Neuronal stem cell (in vitro differentiated cells): ENCODE data around the gene PATL1.

Experiments
- DNase-seq: peaks from one replicate; pipeline ENCODE4 v3.0.0-alpha.2; 2013; ENCODE audit warnings: low spot score
- H2AFZ ChIP-seq: one replicate; pipeline ENCODE4 v1.6.1; 2013; ENCODE audit warnings: mild to moderate bottlenecking, low read length, inconsistent platforms
- H2AK5ac ChIP-seq: 2 replicates; pipeline ENCODE4 v1.6.1; 2013; ENCODE audit warnings: low read depth, mild to moderate bottlenecking, inconsistent platforms, low read length, moderate library complexity, mixed read lengths
- H2BK120ac ChIP-seq: 2 replicates; pipeline ENCODE4 v1.6.1; 2013; ENCODE audit warnings: low read depth, mild to moderate bottlenecking, inconsistent platforms, low read length, moderate library complexity, mixed read lengths
- H2BK12ac ChIP-seq: one replicate; pipeline ENCODE4 v1.6.1; 2013; ENCODE audit warnings: low read length, inconsistent platforms
- H2BK15ac ChIP-seq: 2 replicates; pipeline ENCODE4 v1.6.1; 2013; ENCODE audit warnings: mild to moderate bottlenecking, low read length, inconsistent platforms, mixed read lengths
- H2BK5ac ChIP-seq: one replicate; pipeline ENCODE4 v1.6.1; 2013; ENCODE audit warnings: inconsistent platforms, mild to moderate bottlenecking, low read length, moderate library complexity
- H3K14ac ChIP-seq: one replicate; pipeline ENCODE4 v1.6.1; 2013; ENCODE audit warnings: low read length, inconsistent platforms
- H3K18ac ChIP-seq: 2 replicates; pipeline ENCODE4 v1.6.1; 2013; ENCODE audit warnings: low read length, inconsistent platforms
- H3K23ac ChIP-seq: 2 replicates; pipeline ENCODE4 v1.6.1; 2013; ENCODE audit warnings: low read depth, mild to moderate bottlenecking, mixed read lengths, low read length, inconsistent platforms; ENCODE audit not compliant: poor library complexity
- H3K27ac ChIP-seq: replicated peaks from 3 replicates; pipeline ENCODE4 v1.5.1; 2013; ENCODE audit warnings: low read length, inconsistent platforms
- H3K27me3 ChIP-seq, 3 experiments: 2 replicates each; pipeline ENCODE4 v1.6.1; 2013; ENCODE audit warnings: low read length in 3 of 3, mild to moderate bottlenecking in 2 of 3, inconsistent platforms in 1 of 3, low read depth in 1 of 3, mixed read lengths in 1 of 3, moderate library complexity in 1 of 3; ENCODE audit not compliant: control insufficient read depth in 3 of 3, insufficient read depth in 3 of 3
- H3K36me3 ChIP-seq, 2 donors: replicated peaks in 1 of 2; 2 replicates each; pipeline ENCODE4 v1.6.1; 2013; ENCODE audit warnings: low read length in 2 of 2; ENCODE audit not compliant: control insufficient read depth in 2 of 2, insufficient read depth in 2 of 2
- H3K4ac ChIP-seq: 2 replicates; pipeline ENCODE4 v1.6.1; 2013; ENCODE audit warnings: inconsistent platforms, mild to moderate bottlenecking, low read length, moderate library complexity
- H3K4me1 ChIP-seq, 2 donors: 1 replicate in 1 of 2; 2 replicates in 1 of 2; pipeline ENCODE4 v1.6.1; 2013; ENCODE audit warnings: low read length in 2 of 2, low read depth in 1 of 2; ENCODE audit not compliant: control insufficient read depth in 2 of 2, insufficient read depth in 1 of 2
- H3K4me2 ChIP-seq: one replicate; pipeline ENCODE4 v1.6.1; 2013; ENCODE audit warnings: mild to moderate bottlenecking, low read length, inconsistent platforms; ENCODE audit not compliant: insufficient read depth, poor library complexity, severe bottlenecking
- H3K4me3 ChIP-seq, 2 donors: 2 replicates each; pipeline ENCODE4 v1.5.1; 2013; ENCODE audit warnings: low read length in 2 of 2, mild to moderate bottlenecking in 2 of 2, inconsistent platforms in 1 of 2, moderate library complexity in 1 of 2
- H3K79me1 ChIP-seq: one replicate; pipeline ENCODE4 v1.6.1; 2013; ENCODE audit warnings: low read depth, mild to moderate bottlenecking, inconsistent platforms, low read length, moderate library complexity
- H3K9ac ChIP-seq: one replicate; pipeline ENCODE4 v1.6.1; 2013; ENCODE audit warnings: mild to moderate bottlenecking, low read depth, low read length, inconsistent platforms; ENCODE audit not compliant: poor library complexity
- H3K9me3 ChIP-seq, 2 donors: replicated peaks in 1 of 2; 2 replicates each; pipeline versions ENCODE3 to v1.6.1; 2013; ENCODE audit warnings: low read length in 2 of 2, mild to moderate bottlenecking in 2 of 2, inconsistent platforms in 1 of 2, low read depth in 1 of 2, mixed read lengths in 1 of 2, moderate library complexity in 1 of 2; ENCODE audit not compliant: control insufficient read depth in 2 of 2, insufficient read depth in 1 of 2
- H4K8ac ChIP-seq: one replicate; pipeline ENCODE4 v1.6.1; 2013; ENCODE audit warnings: low read depth, mild to moderate bottlenecking, inconsistent platforms, low read length, moderate library complexity
- H4K91ac ChIP-seq: one replicate; pipeline ENCODE4 v1.6.1; 2013; ENCODE audit warnings: low read length, low read depth, mild to moderate bottlenecking, inconsistent platforms; ENCODE audit not compliant: poor library complexity
- WGBS, 2 donors: extraction: QIAGEN DNeasy Blood & Tissue Kit; methylation state at CpG; one replicate each; pipeline ENCODE4 v1.1.7; 2013; ENCODE audit warnings: missing lambda C conversion rate in 2 of 2, mixed read lengths in 1 of 2; ENCODE audit not compliant: insufficient read length in 2 of 2, insufficient replicate concordance in 1 of 2; ENCODE audit errors: extremely low coverage in 2 of 2; 5-methylcytosine and 5-hydroxymethylcytosine counted together

The PATL1 gene

DNA sequence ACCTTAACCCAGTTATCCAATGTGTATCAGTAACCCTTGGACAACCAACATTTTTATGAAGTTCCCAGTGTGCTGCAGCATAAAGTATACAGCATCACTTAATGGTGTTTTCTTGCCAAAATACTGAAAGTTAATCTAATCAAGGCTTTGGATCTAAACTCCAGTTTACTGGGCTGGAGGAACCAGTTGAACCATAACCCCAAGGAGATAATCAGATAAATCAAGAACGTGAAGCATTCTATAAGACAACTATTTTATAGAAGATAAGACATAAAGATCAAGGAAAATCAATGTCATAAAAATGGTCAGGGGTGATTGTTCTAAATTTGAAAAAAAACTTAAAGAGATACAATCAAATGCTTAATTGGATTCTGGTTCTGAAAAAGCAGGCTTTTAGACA, 51.0 kb downstream of the PATL1 start:
- no CpG with 5 or more reads among the region's 1 CpG for WGBS, 2 donors
- no peak overlapping the region for H2BK5ac ChIP-seq
- H3K4me2 ChIP-seq = no peak overlapping the region
- no peaks in the 10 kb centered on the region for H3K79me1 ChIP-seq
- peaks cover 5 to 10% of the 10 kb centered on the region in 2 donors for H3K4me1 ChIP-seq
- no peak overlapping the region for H2AFZ ChIP-seq
- H3K9me3 ChIP-seq = no peaks in the 10 kb centered on the region
- H3K9ac ChIP-seq = no peak overlapping the region
- H4K91ac ChIP-seq = no peak overlapping the region
- no peak overlapping the region for H2BK15ac ChIP-seq
- no peak overlapping the region for H3K4ac ChIP-seq
- H2AK5ac ChIP-seq = no peak overlapping the region
- no peaks in the 10 kb centered on the region for H3K27me3 ChIP-seq
- no peak overlapping the region for H3K23ac ChIP-seq
- H3K4me3 ChIP-seq = no peak overlapping the region
- peaks cover 0 to 5% of the 10 kb centered on the region in 2 donors for H3K36me3 ChIP-seq
- DNase-seq = no peak
- no peak overlapping the region for H2BK120ac ChIP-seq
- H3K14ac ChIP-seq = no peak overlapping the region
- no peak overlapping the region for H3K18ac ChIP-seq
- H3K27ac ChIP-seq = no peak overlapping the region
- no peak overlapping the region for H4K8ac ChIP-seq
- H2BK12ac ChIP-seq = no peak overlapping the region

DNA sequence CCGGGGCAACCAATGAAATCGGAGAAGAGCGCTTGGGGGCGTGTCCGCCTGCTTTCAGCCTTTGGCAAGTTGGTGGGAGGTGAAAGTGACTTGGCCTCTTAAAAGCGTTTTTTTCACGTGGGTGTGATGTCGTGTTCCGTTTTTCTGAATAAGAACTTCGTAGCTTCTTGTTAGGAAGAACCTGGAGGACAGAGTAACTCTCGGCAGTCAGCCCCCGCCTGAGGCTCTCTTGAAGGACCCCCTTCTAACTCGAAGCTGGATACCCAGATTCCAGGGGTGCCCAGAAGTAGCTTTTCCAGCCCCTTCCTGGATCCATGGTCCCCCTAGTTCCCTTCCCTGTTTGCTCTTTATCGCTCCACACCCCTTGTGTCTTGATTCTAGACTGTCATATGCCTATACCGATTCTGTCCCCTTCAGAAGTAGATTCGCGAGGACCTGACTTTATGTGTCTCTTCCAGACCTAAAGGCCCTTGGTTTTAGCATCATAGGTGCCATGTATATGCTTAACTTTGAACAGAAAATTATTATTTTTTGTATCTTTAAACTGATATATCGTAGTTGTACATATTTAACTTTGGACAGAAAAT, 52.3 kb downstream of the PATL1 start:
- no peak overlapping the region for H2BK12ac ChIP-seq
- H3K18ac ChIP-seq = no peak overlapping the region
- H3K4ac ChIP-seq = no peak overlapping the region
- H3K27ac ChIP-seq = peak overlapping the region; percentile 71
- H3K4me3 ChIP-seq = peak overlapping the region; percentile 54 to 83
- H2AK5ac ChIP-seq = no peak overlapping the region
- no CpG with 5 or more reads among the region's 18 CpGs for WGBS, 2 donors
- no peak for DNase-seq
- H2BK5ac ChIP-seq = no peak overlapping the region
- H3K9ac ChIP-seq = no peak overlapping the region
- no peak overlapping the region for H2BK15ac ChIP-seq
- no peak overlapping the region for H2BK120ac ChIP-seq
- peak overlapping the region; percentile 56 for H3K4me2 ChIP-seq
- H3K14ac ChIP-seq = no peak overlapping the region
- H3K23ac ChIP-seq = no peak overlapping the region
- H3K4me1 ChIP-seq = peaks cover 5 to 14% of the 10 kb centered on the region in 2 donors
- peaks cover 0 to 17% of the 10 kb centered on the region in 2 donors for H3K36me3 ChIP-seq
- H3K27me3 ChIP-seq = no peaks in the 10 kb centered on the region
- H4K8ac ChIP-seq = no peak overlapping the region
- no peak overlapping the region for H4K91ac ChIP-seq
- H2AFZ ChIP-seq = peak overlapping the region; percentile 90
- no peaks in the 10 kb centered on the region for H3K9me3 ChIP-seq
- H3K79me1 ChIP-seq = no peaks in the 10 kb centered on the region

DNA sequence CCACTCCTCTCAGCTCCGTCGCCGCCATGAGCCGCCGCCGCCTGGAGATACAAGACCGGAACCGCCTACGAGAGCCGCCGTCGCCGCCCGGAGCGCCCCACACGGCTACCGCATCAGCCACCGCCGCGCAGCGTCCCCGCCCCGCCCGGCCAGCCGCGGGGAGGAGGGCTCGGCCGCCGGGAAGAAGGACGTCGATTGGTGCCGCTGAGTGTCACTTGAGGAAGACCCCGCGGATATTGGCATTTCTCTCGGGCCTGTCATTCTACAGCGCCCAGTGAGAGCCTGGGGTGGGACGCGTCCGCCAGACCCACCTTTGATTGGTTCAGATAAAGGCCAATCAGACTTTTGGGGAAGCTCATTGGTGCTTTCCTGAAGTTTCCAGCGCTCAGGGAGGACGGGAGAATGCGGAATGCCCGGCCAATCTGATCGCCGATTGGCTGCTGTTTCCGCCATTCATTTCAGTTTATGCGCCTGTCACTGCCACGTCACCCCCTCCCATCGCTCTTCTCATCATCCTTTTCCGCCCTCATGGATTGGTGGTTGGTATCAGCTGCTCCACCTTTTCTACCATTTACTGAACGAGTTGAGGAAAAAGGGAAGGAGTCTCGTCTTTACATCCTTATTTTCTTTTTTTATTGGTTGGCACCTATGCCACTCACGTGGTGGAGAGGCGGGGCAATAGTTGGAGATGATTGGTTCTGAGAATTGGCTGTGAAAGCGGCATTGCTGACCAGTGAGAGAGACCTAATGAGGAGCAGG, 53.0 kb downstream of the PATL1 start, which contains the start of gene OSBP:
OSBP (minus strand) TSS at position 138 of the 759 bp plus-strand sequence; CDS start at position 28, 110 bp downstream.
- Histone ChIP-seq H3K9me3 (no peaks in the 10 kb centered on the region), H3K4ac (no peak within 1 kb of the TSS), H2AFZ (peak within 1 kb of the TSS; percentile 91), H3K27me3 (no peaks in the 10 kb centered on the region), H3K9ac (peak within 1 kb of the TSS; percentile 96), H2BK15ac (peak within 1 kb of the TSS; percentile 23), H3K27ac (peak within 1 kb of the TSS; percentile 71), H2AK5ac (peak within 1 kb of the TSS; percentile 14), H2BK120ac (no peak within 1 kb of the TSS), H4K91ac (no peak within 1 kb of the TSS), H2BK5ac (peak within 1 kb of the TSS; percentile 56), H3K4me3 (peak within 1 kb of the TSS; percentile 85 to 89), H3K79me1 (no peaks in the 10 kb centered on the region), H3K36me3 (peaks cover 0 to 24% of the 10 kb centered on the region in 2 donors), H3K23ac (peak within 1 kb of the TSS; percentile 90), H3K4me2 (peak within 1 kb of the TSS; percentile 86), H4K8ac (no peak within 1 kb of the TSS), H3K14ac (peak within 1 kb of the TSS; percentile 92), H3K4me1 (peaks cover 5 to 14% of the 10 kb centered on the region in 2 donors), H2BK12ac (no peak within 1 kb of the TSS), H3K18ac (peak within 1 kb of the TSS; percentile 89)
- DNase-seq = peak; percentile 100
- no CpG with 5 or more reads among the region's 55 CpGs for WGBS, 2 donors

GRCh38 chr11:59615120-59615636, 53.7 kb downstream of the PATL1 start:
- no CpG with 5 or more reads among the region's 51 CpGs for WGBS, 2 donors

More at GRCh38 chr11:59615120-59615636, 53.7 kb downstream of the PATL1 start:
- Histone ChIP-seq H2BK120ac (no peak overlapping the region), H3K9ac (peak overlapping the region; percentile 96), H3K4me1 (peaks cover 5 to 14% of the 10 kb centered on the region in 2 donors), H3K4me3 (peak overlapping the region; percentile 85 to 89), H2AFZ (peak overlapping the region; percentile 91), H3K9me3 (no peaks in the 10 kb centered on the region), H2AK5ac (peak overlapping the region; percentile 14), H2BK15ac (peak overlapping the region; percentile 23), H3K27me3 (no peaks in the 10 kb centered on the region), H4K8ac (no peak overlapping the region), H3K14ac (peak overlapping the region; percentile 92), H3K4ac (no peak overlapping the region), H4K91ac (no peak overlapping the region), H2BK12ac (no peak overlapping the region), H2BK5ac (peak overlapping the region; percentile 56), H3K18ac (peak overlapping the region; percentile 89), H3K79me1 (no peaks in the 10 kb centered on the region), H3K23ac (peak overlapping the region; percentile 90), H3K4me2 (peak overlapping the region; percentile 86), H3K27ac (no peak overlapping the region), H3K36me3 (peaks cover 4 to 28% of the 10 kb centered on the region in 2 donors)
- DNase-seq = no peak
